Dermis microvascular lymphatic vessel endothelial cell (primary cell): Measurements from ENCODE around the gene MARK3. TPM values are rescaled to one million over a fixed set of nuclear protein-coding genes. Genes with fewer than 3 reads are reported as not detected.

Source experiments
- DNase-seq, 2 donors: peaks; one replicate each; pipeline versions ENCODE4 v3.0.0 to v3.0.0-alpha.2; 2010; ENCODE audit warnings: low read depth in 2 of 2
- total RNA-seq: library from RNA; depleted of rRNA; stranded (reverse); fragments of >200 nt; gene quantifications from 2 replicates; pipeline ENCODE4 v1.2.1, GENCODE V29; 2014

MARK3 gene
- total RNA-seq, 1 donor from 2014 or later = 40.4 TPM

GRCh38 chr14:103433916-103434563 is 48.8 kb downstream of the MARK3 start:
- DNase-seq = no peak

- no peak for DNase-seq
These were observed 49.7 kb downstream of the MARK3 start for GRCh38 chr14:103434868-103435442.

GRCh38 chr14:103436533-103436932 is 51.3 kb downstream of the MARK3 start:
- DNase-seq = no peak

- no peak for DNase-seq
These were observed 57.1 kb downstream of the MARK3 start for GRCh38 chr14:103442288-103442687.

- no peak for DNase-seq
These were observed 57.9 kb downstream of the MARK3 start for GRCh38 chr14:103443111-103443510.

GRCh38 chr14:103444837-103445524 is 59.8 kb downstream of the MARK3 start:
- DNase-seq = peak; percentile 26 to 53

GRCh38 chr14:103445806-103446205 is 60.6 kb downstream of the MARK3 start:
- no peak for DNase-seq

- DNase-seq = no peak
These were observed 62.9 kb downstream of the MARK3 start for GRCh38 chr14:103448097-103448496.

- no peak for DNase-seq
These were observed 64.5 kb downstream of the MARK3 start for GRCh38 chr14:103449634-103450161.

GRCh38 chr14:103450416-103450815 is 65.2 kb downstream of the MARK3 start:
- DNase-seq = no peak

GRCh38 chr14:103451401-103451800 is 66.2 kb downstream of the MARK3 start:
- DNase-seq = no peak

- no peak for DNase-seq
These were observed 68.6 kb downstream of the MARK3 start for GRCh38 chr14:103453791-103454190.

- DNase-seq = peak; percentile 36 to 74
These were observed 71.1 kb downstream of the MARK3 start for GRCh38 chr14:103456167-103456835.

GRCh38 chr14:103460415-103460814 is 75.2 kb downstream of the MARK3 start:
- DNase-seq = no peak

GRCh38 chr14:103463149-103463548 is 77.9 kb downstream of the MARK3 start:
- DNase-seq = no peak

GRCh38 chr14:103463851-103464250 is 78.6 kb downstream of the MARK3 start:
- no peak for DNase-seq

- no peak for DNase-seq
These were observed 87.7 kb downstream of the MARK3 start for GRCh38 chr14:103472939-103473338.

GRCh38 chr14:103474893-103475292 is 89.7 kb downstream of the MARK3 start:
- DNase-seq = no peak

GRCh38 chr14:103476065-103476464 is 90.8 kb downstream of the MARK3 start:
- no peak for DNase-seq

GRCh38 chr14:103476631-103477030 is 91.4 kb downstream of the MARK3 start:
- DNase-seq = no peak

- peak in 1 of 2 donors; percentile 10 for DNase-seq
These were observed 95.4 kb downstream of the MARK3 start for GRCh38 chr14:103480595-103480994.

GRCh38 chr14:103483600-103483999 is 98.4 kb downstream of the MARK3 start:
- DNase-seq = peak; percentile 58 to 80
